HCEC 1CT (cell line): Measurements from ENCODE around the gene TMEM170B.

ENCODE experiments used
- DNase-seq: peaks from one replicate; pipeline ENCODE4 v3.0.0-alpha.2; 2017

Gene TMEM170B

GRCh38 chr6:11622156-11622555, 84.6 kb downstream of the TMEM170B start:
- DNase-seq, result no peak

- DNase-seq, result no peak
These were observed 85.7 kb downstream of the TMEM170B start for GRCh38 chr6:11623272-11623671.

GRCh38 chr6:11625302-11625701, 87.8 kb downstream of the TMEM170B start:
- no peak for DNase-seq

GRCh38 chr6:11626356-11626755, 88.8 kb downstream of the TMEM170B start:
- no peak for DNase-seq

GRCh38 chr6:11628562-11628961, 91.0 kb downstream of the TMEM170B start:
- DNase-seq, result no peak

- no peak for DNase-seq
These were observed 93.5 kb downstream of the TMEM170B start for GRCh38 chr6:11631008-11631407.

GRCh38 chr6:11631539-11631938, 94.0 kb downstream of the TMEM170B start:
- DNase-seq, result no peak

- DNase-seq, result peak; percentile 20
These were observed 94.7 kb downstream of the TMEM170B start for GRCh38 chr6:11632231-11632630.

GRCh38 chr6:11632795-11633511, 95.4 kb downstream of the TMEM170B start:
- peak; percentile 80 for DNase-seq
